Activated B cell treated with CpG ODN at 0.5 μM for 24 hours (primary cell): ENCODE results near the gene ECE2. TPM values are rescaled to one million over a fixed set of nuclear protein-coding genes. Genes with fewer than 3 reads are reported as not detected.
"Not testable (repeated sequence)": the region's sequence is repeated elsewhere in the genome, so short reads cannot be mapped to it uniquely, and the experiment has no call there.

Experiments used
- ATAC-seq: fragments of 200-7000 bp; cut with Tn5 transposase; one replicate; pipeline ENCODE4 v1.10.0; 2021; ENCODE audit warnings: low read depth, mild to moderate bottlenecking, moderate library complexity
- CTCF ChIA-PET: fragments of 350-600 bp; sonication (Branson Sonifier 250); formaldehyde crosslinking; loops from one replicate; lab custom pipeline; 2021; ENCODE audit warnings: antibody characterized with exemption; lab: Charles Lee
- POLR2A ChIA-PET: fragments of 350-600 bp; sonication (Branson Sonifier 250); formaldehyde crosslinking; loops from one replicate; lab custom pipeline; 2021; ENCODE audit warnings: antibody characterized with exemption; lab: Charles Lee
- DNase-seq: peaks from one replicate; pipeline ENCODE4 v3.0.0; 2022
- H3K27ac Mint-ChIP-seq: one replicate; pipeline ENCODE4 v1.8.0; 2020; ENCODE audit warnings: mixed read lengths
- H3K27me3 Mint-ChIP-seq: one replicate; pipeline ENCODE4 v1.8.0; 2021; ENCODE audit warnings: mixed read lengths
- H3K36me3 Mint-ChIP-seq: one replicate; pipeline ENCODE4 v1.8.0; 2021; ENCODE audit warnings: low read depth, mixed read lengths
- H3K4me1 Mint-ChIP-seq: one replicate; pipeline ENCODE4 v1.8.0; 2021; ENCODE audit warnings: mixed read lengths
- H3K4me3 Mint-ChIP-seq: one replicate; pipeline ENCODE4 v1.8.0; 2020; ENCODE audit warnings: mild to moderate bottlenecking, mixed read lengths
- H3K9me3 Mint-ChIP-seq: one replicate; pipeline ENCODE4 v1.8.0; 2020; ENCODE audit warnings: mixed read lengths
- CTCF ChIP-seq: fragments of 200-600 bp; IDR thresholded peaks from one replicate; pipeline ENCODE4 v1.8.0; 2022; ENCODE audit warnings: antibody characterized with exemption, mild to moderate bottlenecking
- intact Hi-C: fragments of 100-400 bp; cut with micrococcal nuclease; formaldehyde crosslinking; loops from one replicate; pipeline ENCODE4 v1.15.1; 2024
- total RNA-seq: library from RNA; stranded (reverse); gene quantifications from 2 replicates; pipeline ENCODE4 v1.2.3, GENCODE V29; 2022

Gene ECE2
- total RNA-seq, 1 donor from 2014 or later, result not detected

DNA sequence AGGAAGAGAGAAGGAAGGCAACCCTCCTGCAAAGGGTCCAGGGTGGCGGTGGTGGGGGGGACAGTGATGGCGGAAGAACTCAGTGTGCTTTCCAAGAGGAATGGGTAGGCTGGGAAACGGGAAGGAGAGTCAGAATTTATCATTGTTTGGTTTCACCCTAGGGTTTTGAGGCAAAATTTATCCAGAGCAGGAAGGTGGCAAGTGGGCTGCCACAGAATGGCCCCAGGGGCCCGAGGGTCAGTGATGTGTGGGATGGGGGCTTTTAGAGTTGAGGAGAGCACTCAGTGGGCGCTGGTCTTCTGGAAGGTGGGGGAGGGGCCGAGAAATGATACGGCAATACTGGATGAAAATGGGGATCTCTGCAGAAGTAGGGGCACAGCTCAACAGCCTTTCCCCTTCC lies 62.2 kb downstream of the ECE2 start:
- Mint-ChIP-seq H3K27ac (no peak overlapping the region), H3K36me3 (peaks cover 26% of the 10 kb centered on the region), H3K4me1 (peaks cover 33% of the 10 kb centered on the region), H3K9me3 (no peaks in the 10 kb centered on the region), H3K27me3 (peaks cover 5% of the 10 kb centered on the region), H3K4me3 (peak overlapping the region; percentile 4)
- intact Hi-C loops, result no loop called here
- no peak for TF ChIP-seq CTCF
- DNase-seq (no peak), ATAC-seq (no peak)
- CTCF ChIA-PET, result interaction anchor here (1.5 kb wide), 1 partner anchor 15 kb away, joined by 3 read pairs; no protein-coding TSS in a partner anchor
- POLR2A ChIA-PET, result interaction anchor here (0.6 to 1.5 kb wide), 4 partner anchors 16 to 109 kb away, joined by 3 to 5 read pairs (median 3); partner anchors contain the start of gene PSMD2

- H3K27me3 Mint-ChIP-seq, result peaks cover 5% of the 10 kb centered on the region
- H3K4me3 Mint-ChIP-seq, result no peak overlapping the region
- TF ChIP-seq CTCF, result no peak
- CTCF ChIA-PET, result no interaction called here
- H3K4me1 Mint-ChIP-seq, result peaks cover 33% of the 10 kb centered on the region
- ATAC-seq (no peak), DNase-seq (no peak)
- H3K27ac Mint-ChIP-seq, result no peak overlapping the region
- intact Hi-C loops, result no loop called here
- no peaks in the 10 kb centered on the region for H3K9me3 Mint-ChIP-seq
- POLR2A ChIA-PET, result interaction anchor here (1.0 kb wide), 1 partner anchor 15 kb away, joined by 3 read pairs; no protein-coding TSS in a partner anchor
- peaks cover 25% of the 10 kb centered on the region for H3K36me3 Mint-ChIP-seq
Observed at GRCh38 chr3:184338511-184338945, 62.7 kb downstream of the ECE2 start.

- CTCF ChIA-PET, result no interaction called here
- ATAC-seq, result no peak
- Mint-ChIP-seq H3K36me3 (peaks cover 20% of the 10 kb centered on the region), H3K4me3 (no peak overlapping the region), H3K27me3 (peaks cover 5% of the 10 kb centered on the region), H3K4me1 (peaks cover 31% of the 10 kb centered on the region), H3K9me3 (no peaks in the 10 kb centered on the region), H3K27ac (no peak overlapping the region)
- TF ChIP-seq CTCF, result no peak
- POLR2A ChIA-PET, result interaction anchor here (1.0 kb wide), 1 partner anchor 15 kb away, joined by 3 read pairs; no protein-coding TSS in a partner anchor
- intact Hi-C loops, result no loop called here
- no peak for DNase-seq
Observed at GRCh38 chr3:184339001-184339400, 63.2 kb downstream of the ECE2 start.

DNA sequence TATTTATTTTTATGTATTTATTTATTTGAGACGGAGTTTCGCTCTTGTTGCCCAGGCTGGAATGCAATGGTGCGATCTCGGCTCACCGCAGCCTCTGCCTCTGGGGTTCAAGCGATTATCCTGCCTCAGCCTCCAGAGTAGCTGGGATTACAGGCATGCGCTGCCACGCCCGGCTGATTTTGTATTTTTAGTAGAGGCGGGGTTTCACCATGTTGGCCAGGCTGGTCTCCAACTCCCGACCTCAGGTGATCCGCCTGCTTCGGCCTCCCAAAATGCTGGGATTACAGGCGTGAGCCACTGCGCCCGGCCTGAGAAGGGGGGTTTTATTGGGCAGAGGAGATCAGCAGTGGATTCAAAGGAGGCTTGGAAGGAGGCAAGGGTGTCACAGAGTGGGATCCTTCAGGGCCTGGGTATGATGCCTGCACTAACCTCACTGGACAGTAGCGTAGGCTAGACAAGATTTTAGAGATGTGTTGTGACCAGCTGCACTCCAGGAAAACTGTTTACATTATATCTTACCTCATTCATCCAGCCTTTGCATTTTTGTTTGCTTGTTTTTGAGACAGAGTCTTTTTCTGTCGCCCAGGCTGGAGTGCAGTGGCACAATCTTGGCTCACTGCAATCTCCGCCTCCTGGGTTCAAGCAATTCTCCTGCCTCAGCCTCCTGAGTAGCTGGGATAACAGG lies 63.8 kb downstream of the ECE2 start:
- intact Hi-C loops, H3K27ac Mint-ChIP-seq, H3K27me3 Mint-ChIP-seq, H3K9me3 Mint-ChIP-seq, POLR2A ChIA-PET, DNase-seq, CTCF ChIA-PET, ATAC-seq, H3K4me3 Mint-ChIP-seq: not testable (repeated sequence)
- Mint-ChIP-seq H3K36me3 (peaks cover 14% of the 10 kb centered on the region), H3K4me1 (peaks cover 26% of the 10 kb centered on the region)

DNA sequence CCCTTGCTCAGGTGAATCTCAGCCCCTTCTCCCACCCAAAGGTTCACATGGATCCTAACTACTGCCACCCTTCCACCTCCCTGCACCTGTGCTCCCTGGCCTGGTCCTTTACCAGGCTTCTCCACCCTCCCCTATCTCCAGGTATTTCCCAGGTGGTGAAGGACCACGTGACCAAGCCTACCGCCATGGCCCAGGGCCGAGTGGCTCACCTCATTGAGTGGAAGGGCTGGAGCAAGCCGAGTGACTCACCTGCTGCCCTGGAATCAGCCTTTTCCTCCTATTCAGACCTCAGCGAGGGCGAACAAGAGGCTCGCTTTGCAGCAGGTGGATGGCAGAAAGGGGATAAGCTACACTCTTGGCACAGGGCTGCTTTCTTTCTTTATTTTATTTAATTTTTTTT lies 66.1 kb downstream of the ECE2 start:
- DNase-seq (no peak), ATAC-seq (no peak)
- Mint-ChIP-seq H3K9me3 (no peaks in the 10 kb centered on the region), H3K36me3 (peaks cover 11% of the 10 kb centered on the region), H3K4me1 (peaks cover 13% of the 10 kb centered on the region), H3K27ac (no peak overlapping the region), H3K27me3 (peaks cover 5% of the 10 kb centered on the region), H3K4me3 (no peak overlapping the region)
- CTCF ChIA-PET, result no interaction called here
- TF ChIP-seq CTCF, result no peak
- intact Hi-C loops, result no loop called here
- POLR2A ChIA-PET, result no interaction called here

Other genes with a start within 250 kb of the ECE2 start
- gene HTR3D, start 244.3 kb upstream of the ECE2 start, total RNA-seq, result not detected in 2 replicates
- not detected in 2 replicates for gene HTR3C, start 223.0 kb upstream of the ECE2 start, total RNA-seq
- not detected in 2 replicates for gene HTR3E, start 179.0 kb upstream of the ECE2 start, total RNA-seq
- 72.0 and 74.2 TPM in 2 replicates for gene EIF2B5, start 140.7 kb upstream of the ECE2 start, total RNA-seq
- gene DVL3, start 120.6 kb upstream of the ECE2 start, total RNA-seq, result 52.1 and 54.2 TPM in 2 replicates
- 169 and 177 TPM in 2 replicates for gene AP2M1, start 101.2 kb upstream of the ECE2 start, total RNA-seq
- gene ABCF3, start 89.8 kb upstream of the ECE2 start, total RNA-seq, result 78.0 and 86.7 TPM in 2 replicates
- 0.42 and 0.76 TPM in 2 replicates for gene VWA5B2, start 46.4 kb upstream of the ECE2 start, total RNA-seq
- 33.8 and 34.0 TPM in 2 replicates for gene ALG3, start 27.1 kb upstream of the ECE2 start, total RNA-seq
- 1.9 and 2.9 TPM in 2 replicates for gene EEF1AKMT4, start 26.4 kb upstream of the ECE2 start, total RNA-seq
- gene CAMK2N2, start 14.5 kb upstream of the ECE2 start, total RNA-seq, result not detected in 2 replicates
- gene PSMD2, start 23.2 kb downstream of the ECE2 start, total RNA-seq, result 206 and 210 TPM in 2 replicates
- 292 and 319 TPM in 2 replicates for gene EIF4G1, start 38.6 kb downstream of the ECE2 start, total RNA-seq
- gene FAM131A, start 61.6 kb downstream of the ECE2 start, total RNA-seq, result 4.5 and 5.3 TPM in 2 replicates
- gene CLCN2, start 85.6 kb downstream of the ECE2 start, total RNA-seq, result 3.4 and 3.5 TPM in 2 replicates
- 49.3 and 60.5 TPM in 2 replicates for gene POLR2H, start 85.7 kb downstream of the ECE2 start, total RNA-seq
- gene THPO, start 102.2 kb downstream of the ECE2 start, total RNA-seq, result not detected in 2 replicates
- gene CHRD, start 104.0 kb downstream of the ECE2 start, total RNA-seq, result not detected in 2 replicates